C4-2B (cell line): Measurements from ENCODE around the gene AP3D1.

ENCODE experiments used
- CTCF ChIP-seq: fragments of 450-650 bp; conservative IDR thresholded peaks from 2 replicates; pipeline ENCODE4 v1.5.1; 2017; ENCODE audit warnings: mild to moderate bottlenecking
- ZFX ChIP-seq: fragments of 450-650 bp; IDR thresholded peaks from 2 replicates; pipeline ENCODE4 v1.6.1; 2017

DNA sequence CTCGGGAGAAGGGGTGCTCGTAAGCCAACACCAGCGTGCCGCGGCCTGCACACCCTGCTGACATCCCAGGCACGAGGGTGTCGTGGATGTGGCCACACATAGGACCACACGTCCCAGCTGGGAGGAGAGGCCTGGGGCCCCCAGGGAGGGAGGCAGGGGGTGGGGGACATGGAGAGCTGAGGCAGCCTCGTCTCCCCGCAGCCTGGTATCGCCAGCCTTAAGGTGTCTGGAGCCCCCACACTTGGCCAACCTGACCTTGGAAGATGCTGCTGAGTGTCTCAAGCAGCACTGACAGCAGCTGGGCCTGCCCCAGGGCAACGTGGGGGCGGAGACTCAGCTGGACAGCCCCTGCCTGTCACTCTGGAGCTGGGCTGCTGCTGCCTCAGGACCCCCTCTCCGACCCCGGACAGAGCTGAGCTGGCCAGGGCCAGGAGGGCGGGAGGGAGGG lies 52.3 kb downstream of the AP3D1 start:
- TF ChIP-seq CTCF (no peak), ZFX (no peak)
